Measurements from ENCODE around the gene SLC2A6. TPM values are rescaled to one million over a fixed set of nuclear protein-coding genes. Genes with fewer than 3 reads are reported as not detected.

Gene SLC2A6
- polyA plus RNA-seq, 4 donors: 0.89 to 2.5 (median 1.5) TPM

GRCh38 chr9:133512253-133513213, 33.6 kb upstream of the SLC2A6 start:
- no peaks in the 10 kb centered on the region for H3K36me3 ChIP-seq (ENCODE audit: control insufficient read depth in 3 of 3, insufficient read depth in 2 of 3, low read depth in 1 of 3, low read length in 3 of 3)
- peaks cover 0 to 8% (median 0%) of the 10 kb centered on the region in 3 donors for H3K27me3 ChIP-seq (ENCODE audit: control insufficient read depth in 3 of 3, insufficient read depth in 3 of 3, low read length in 3 of 3)
- no peak overlapping the region for H3K27ac ChIP-seq (ENCODE audit: low read depth in 1 of 3, low read length in 2 of 3)
- no peaks in the 10 kb centered on the region for H3K9me3 ChIP-seq (ENCODE audit: control insufficient read depth in 2 of 2, insufficient read depth in 1 of 2, low read depth in 1 of 2, low read length in 1 of 2)
- no peak overlapping the region for H3K4me3 ChIP-seq (ENCODE audit: low read depth in 1 of 3, low read length in 3 of 3)
- FAIRE-seq: no peak
- DNase-seq: no peak
- H3K4me1 ChIP-seq (ENCODE audit: control insufficient read depth in 3 of 3, insufficient read depth in 2 of 3, low read depth in 1 of 3, low read length in 2 of 3): peaks cover 0 to 8% (median 4%) of the 10 kb centered on the region in 3 donors
- 80 to 92% (median 88%) methylated on average over 19 of the region's 19 CpGs for WGBS, 3 donors

GRCh38 chr9:133511607-133512006, 32.7 kb upstream of the SLC2A6 start:
- WGBS, 3 donors: 83 to 89% (median 86%) methylated on average over 10 of the region's 10 CpGs
- Histone ChIP-seq H3K4me1 (ENCODE audit: control insufficient read depth in 3 of 3, insufficient read depth in 2 of 3, low read depth in 1 of 3, low read length in 2 of 3) (peaks cover 0 to 8% (median 4%) of the 10 kb centered on the region in 3 donors), H3K27me3 (ENCODE audit: control insufficient read depth in 3 of 3, insufficient read depth in 3 of 3, low read length in 3 of 3) (peaks cover 0 to 11% (median 0%) of the 10 kb centered on the region in 3 donors), H3K27ac (ENCODE audit: low read depth in 1 of 3, low read length in 2 of 3) (no peak overlapping the region), H3K9me3 (ENCODE audit: control insufficient read depth in 2 of 2, insufficient read depth in 1 of 2, low read depth in 1 of 2, low read length in 1 of 2) (no peaks in the 10 kb centered on the region), H3K4me3 (ENCODE audit: low read depth in 1 of 3, low read length in 3 of 3) (no peak overlapping the region), H3K36me3 (ENCODE audit: control insufficient read depth in 3 of 3, insufficient read depth in 2 of 3, low read depth in 1 of 3, low read length in 3 of 3) (no peaks in the 10 kb centered on the region)
- DNase-seq: no peak
- FAIRE-seq: no peak

- Histone ChIP-seq H3K27me3 (ENCODE audit: control insufficient read depth in 3 of 3, insufficient read depth in 3 of 3, low read length in 3 of 3) (peaks cover 0 to 11% (median 0%) of the 10 kb centered on the region in 3 donors), H3K36me3 (ENCODE audit: control insufficient read depth in 3 of 3, insufficient read depth in 2 of 3, low read depth in 1 of 3, low read length in 3 of 3) (no peaks in the 10 kb centered on the region), H3K4me1 (ENCODE audit: control insufficient read depth in 3 of 3, insufficient read depth in 2 of 3, low read depth in 1 of 3, low read length in 2 of 3) (peaks cover 0 to 8% (median 4%) of the 10 kb centered on the region in 3 donors), H3K27ac (ENCODE audit: low read depth in 1 of 3, low read length in 2 of 3) (no peak overlapping the region), H3K9me3 (ENCODE audit: control insufficient read depth in 2 of 2, insufficient read depth in 1 of 2, low read depth in 1 of 2, low read length in 1 of 2) (no peaks in the 10 kb centered on the region), H3K4me3 (ENCODE audit: low read depth in 1 of 3, low read length in 3 of 3) (no peak overlapping the region)
- DNase-seq (no peak), FAIRE-seq (no peak)
- WGBS, 3 donors: 82 to 90% (median 86%) methylated on average over 21 to 27 of the region's 27 CpGs
These were observed 32.1 kb upstream of the SLC2A6 start for GRCh38 chr9:133510926-133511505.

GRCh38 chr9:133509179-133510083, 30.5 kb upstream of the SLC2A6 start:
- peaks cover 0 to 8% (median 4%) of the 10 kb centered on the region in 3 donors for H3K4me1 ChIP-seq (ENCODE audit: control insufficient read depth in 3 of 3, insufficient read depth in 2 of 3, low read depth in 1 of 3, low read length in 2 of 3)
- DNase-seq (peak in 1 of 2 donors; percentile 29), FAIRE-seq (no peak)
- H3K27ac ChIP-seq (ENCODE audit: low read depth in 1 of 3, low read length in 2 of 3): no peak overlapping the region
- H3K36me3 ChIP-seq (ENCODE audit: control insufficient read depth in 3 of 3, insufficient read depth in 2 of 3, low read depth in 1 of 3, low read length in 3 of 3): no peaks in the 10 kb centered on the region
- WGBS, 3 donors: 1 to 9% (median 5%) methylated on average over 26 of the region's 26 CpGs
- no peak overlapping the region for H3K4me3 ChIP-seq (ENCODE audit: low read depth in 1 of 3, low read length in 3 of 3)
- peaks cover 0 to 11% (median 0%) of the 10 kb centered on the region in 3 donors for H3K27me3 ChIP-seq (ENCODE audit: control insufficient read depth in 3 of 3, insufficient read depth in 3 of 3, low read length in 3 of 3)
- no peaks in the 10 kb centered on the region for H3K9me3 ChIP-seq (ENCODE audit: control insufficient read depth in 2 of 2, insufficient read depth in 1 of 2, low read depth in 1 of 2, low read length in 1 of 2)

GRCh38 chr9:133508046-133508445, 29.1 kb upstream of the SLC2A6 start:
- WGBS, 3 donors: 74 to 88% (median 80%) methylated on average over 8 of the region's 8 CpGs
- DNase-seq (no peak), FAIRE-seq (no peak)

GRCh38 chr9:133507246-133507965, 28.5 kb upstream of the SLC2A6 start:
- no peak for DNase-seq
- WGBS, 3 donors: 86 to 90% (median 88%) methylated on average over 24 of the region's 24 CpGs
- no peak for FAIRE-seq
- Histone ChIP-seq H3K27me3 (ENCODE audit: control insufficient read depth in 3 of 3, insufficient read depth in 3 of 3, low read length in 3 of 3) (peaks cover 0 to 11% (median 0%) of the 10 kb centered on the region in 3 donors), H3K4me1 (ENCODE audit: control insufficient read depth in 3 of 3, insufficient read depth in 2 of 3, low read depth in 1 of 3, low read length in 2 of 3) (peaks cover 0 to 8% (median 4%) of the 10 kb centered on the region in 3 donors), H3K9me3 (ENCODE audit: control insufficient read depth in 2 of 2, insufficient read depth in 1 of 2, low read depth in 1 of 2, low read length in 1 of 2) (no peaks in the 10 kb centered on the region), H3K27ac (ENCODE audit: low read depth in 1 of 3, low read length in 2 of 3) (no peak overlapping the region), H3K4me3 (ENCODE audit: low read depth in 1 of 3, low read length in 3 of 3) (no peak overlapping the region), H3K36me3 (ENCODE audit: control insufficient read depth in 3 of 3, insufficient read depth in 2 of 3, low read depth in 1 of 3, low read length in 3 of 3) (no peaks in the 10 kb centered on the region)

More at GRCh38 chr9:133508046-133508445, 29.1 kb upstream of the SLC2A6 start:
- H3K4me1 ChIP-seq (ENCODE audit: control insufficient read depth in 3 of 3, insufficient read depth in 2 of 3, low read depth in 1 of 3, low read length in 2 of 3): peaks cover 0 to 8% (median 4%) of the 10 kb centered on the region in 3 donors
- H3K27me3 ChIP-seq (ENCODE audit: control insufficient read depth in 3 of 3, insufficient read depth in 3 of 3, low read length in 3 of 3): peaks cover 0 to 11% (median 0%) of the 10 kb centered on the region in 3 donors
- H3K4me3 ChIP-seq (ENCODE audit: low read depth in 1 of 3, low read length in 3 of 3): no peak overlapping the region
- no peaks in the 10 kb centered on the region for H3K36me3 ChIP-seq (ENCODE audit: control insufficient read depth in 3 of 3, insufficient read depth in 2 of 3, low read depth in 1 of 3, low read length in 3 of 3)
- H3K9me3 ChIP-seq (ENCODE audit: control insufficient read depth in 2 of 2, insufficient read depth in 1 of 2, low read depth in 1 of 2, low read length in 1 of 2): no peaks in the 10 kb centered on the region
- H3K27ac ChIP-seq (ENCODE audit: low read depth in 1 of 3, low read length in 2 of 3): no peak overlapping the region

GRCh38 chr9:133506653-133507038, 27.7 kb upstream of the SLC2A6 start:
- FAIRE-seq: no peak
- H3K9me3 ChIP-seq (ENCODE audit: control insufficient read depth in 2 of 2, insufficient read depth in 1 of 2, low read depth in 1 of 2, low read length in 1 of 2): peaks cover 0 to 2% of the 10 kb centered on the region in 2 donors
- peaks cover 0 to 8% (median 4%) of the 10 kb centered on the region in 3 donors for H3K4me1 ChIP-seq (ENCODE audit: control insufficient read depth in 3 of 3, insufficient read depth in 2 of 3, low read depth in 1 of 3, low read length in 2 of 3)
- H3K27me3 ChIP-seq (ENCODE audit: control insufficient read depth in 3 of 3, insufficient read depth in 3 of 3, low read length in 3 of 3): peaks cover 0 to 11% (median 0%) of the 10 kb centered on the region in 3 donors
- no peak overlapping the region for H3K27ac ChIP-seq (ENCODE audit: low read depth in 1 of 3, low read length in 2 of 3)
- no peak overlapping the region for H3K4me3 ChIP-seq (ENCODE audit: low read depth in 1 of 3, low read length in 3 of 3)
- 54% methylated on average over 17 to 18 of the region's 18 CpGs for WGBS, 3 donors
- DNase-seq: no peak
- no peaks in the 10 kb centered on the region for H3K36me3 ChIP-seq (ENCODE audit: control insufficient read depth in 3 of 3, insufficient read depth in 2 of 3, low read depth in 1 of 3, low read length in 3 of 3)

All from small intestine (tissue), 7 donors.